HG03060 (cell line): ENCODE measurements around the gene ZDHHC24.
"Not testable (repeated sequence)": the region's sequence is repeated elsewhere in the genome, so short reads cannot be mapped to it uniquely, and the experiment has no call there.

Experiments used
- ATAC-seq: cut with Tn5 transposase; IDR thresholded peaks from one replicate; pipeline ENCODE4 v1.9.1; 2021; ENCODE audit warnings: low read depth, moderate number of reproducible peaks; ENCODE audit not compliant: unreplicated experiment

ZDHHC24 gene

DNA sequence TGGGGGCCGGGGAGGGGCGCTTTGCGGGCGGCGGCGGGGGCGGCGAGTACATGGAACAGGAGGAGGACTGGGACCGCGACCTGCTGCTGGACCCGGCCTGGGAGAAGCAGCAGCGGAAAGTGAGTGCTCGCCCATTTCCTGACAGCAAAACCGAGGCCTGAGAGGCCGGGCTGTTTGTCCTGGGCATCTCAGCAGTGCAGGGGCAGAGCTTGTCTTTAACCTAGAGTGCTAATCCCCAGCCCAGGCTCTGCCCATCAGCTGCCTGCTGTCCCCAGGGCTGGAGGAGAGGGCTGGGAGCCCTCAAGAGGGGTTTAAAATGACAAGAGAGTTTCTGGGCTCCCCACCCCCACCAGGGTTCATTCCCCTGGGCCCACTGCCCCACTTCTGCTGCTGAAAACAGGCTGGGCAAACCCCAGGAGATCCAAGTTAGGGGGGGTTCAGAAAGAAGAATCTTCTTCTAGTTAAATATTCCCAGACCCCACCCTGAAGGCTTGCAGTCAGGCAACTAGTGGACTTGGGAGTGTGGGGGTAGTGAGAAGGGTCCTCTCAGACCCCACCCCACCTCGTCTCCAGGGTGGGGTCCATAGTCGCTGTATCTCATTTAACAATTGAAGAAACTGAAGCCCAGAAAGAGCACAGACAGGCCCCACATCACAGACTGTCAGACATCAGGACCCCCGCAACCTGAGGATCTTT lies 1.3 kb upstream of the ZDHHC24 start:
- ATAC-seq: no peak

DNA sequence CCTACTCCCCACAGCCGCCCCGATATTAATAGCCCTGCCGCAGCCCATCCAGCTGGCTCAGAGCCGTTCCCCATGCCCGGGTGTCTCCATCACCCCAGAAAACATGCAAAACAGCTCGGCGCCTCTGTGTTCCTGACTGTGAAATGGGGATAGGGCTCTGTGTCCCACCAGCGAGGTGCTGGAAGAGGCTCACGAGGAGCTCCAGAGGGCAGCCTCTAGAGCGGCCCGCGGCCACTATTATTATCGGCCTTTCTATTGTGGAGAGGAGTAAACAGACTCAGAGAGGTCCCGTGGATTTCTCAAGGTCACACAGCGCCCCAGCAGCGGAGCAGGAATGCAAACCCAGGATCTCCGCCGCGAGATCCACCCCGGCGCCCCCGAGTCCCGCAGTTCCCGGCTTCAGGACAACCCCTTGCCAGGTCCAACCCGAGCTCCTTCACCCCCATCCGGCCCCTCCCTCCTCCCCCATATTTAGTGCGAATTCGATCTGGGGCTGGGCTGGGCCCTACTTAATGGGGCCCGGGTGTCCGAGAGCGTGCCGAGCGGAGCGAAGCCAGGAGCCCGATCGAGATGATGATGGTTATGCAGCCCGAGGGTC lies 619 bp upstream of the ZDHHC24 start, which contains the start of gene ACTN3:
Gene ACTN3 (plus strand): TSS at position 536 of the 598 bp plus-strand sequence. CDS start 35 bp downstream, at position 571.
- no peak for ATAC-seq

GRCh38 chr11:66544952-66545351 lies 896 bp downstream of the ZDHHC24 start:
- ATAC-seq: not testable (repeated sequence)

DNA sequence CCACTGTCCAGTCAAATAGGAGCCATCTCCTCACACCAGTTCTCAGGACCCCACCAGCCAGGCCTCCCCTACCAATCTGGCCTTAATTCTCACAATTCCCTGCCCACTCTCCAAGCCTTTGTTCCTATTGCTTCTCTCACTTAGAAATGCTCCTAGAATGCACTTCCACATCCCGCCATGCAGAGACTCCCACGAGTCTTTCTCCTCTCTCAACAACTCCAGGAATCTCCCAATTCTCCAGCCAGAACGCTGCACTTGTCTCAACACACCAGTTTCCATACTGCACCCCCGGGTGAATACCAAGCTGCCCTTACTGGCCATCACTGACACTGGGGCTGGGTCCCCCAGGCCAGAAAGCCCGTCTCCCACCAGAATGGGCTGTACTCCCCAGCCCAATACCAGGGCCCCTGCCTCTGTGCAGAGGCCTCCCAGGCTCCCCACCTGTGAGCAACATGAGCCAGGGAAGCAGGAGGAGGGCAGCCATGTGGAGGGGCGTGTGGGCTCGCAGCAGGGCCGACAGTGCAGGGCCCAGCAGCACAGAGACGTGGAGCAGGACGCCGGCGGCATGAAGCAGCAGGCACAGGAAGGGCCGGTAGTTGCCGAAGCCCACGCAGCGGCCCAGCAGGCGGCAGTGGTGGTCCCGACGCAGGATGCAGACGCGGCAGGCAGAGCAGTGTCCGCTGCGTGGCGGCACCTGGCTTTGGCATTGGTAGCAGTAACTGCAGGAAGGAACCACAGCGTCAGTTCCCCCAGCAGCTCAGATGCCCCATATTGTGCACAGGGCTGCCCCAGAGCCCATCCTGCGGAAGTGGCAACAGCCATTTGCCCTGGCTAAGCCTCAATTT lies 2.4 kb downstream of the ZDHHC24 start:
- no peak for ATAC-seq

DNA sequence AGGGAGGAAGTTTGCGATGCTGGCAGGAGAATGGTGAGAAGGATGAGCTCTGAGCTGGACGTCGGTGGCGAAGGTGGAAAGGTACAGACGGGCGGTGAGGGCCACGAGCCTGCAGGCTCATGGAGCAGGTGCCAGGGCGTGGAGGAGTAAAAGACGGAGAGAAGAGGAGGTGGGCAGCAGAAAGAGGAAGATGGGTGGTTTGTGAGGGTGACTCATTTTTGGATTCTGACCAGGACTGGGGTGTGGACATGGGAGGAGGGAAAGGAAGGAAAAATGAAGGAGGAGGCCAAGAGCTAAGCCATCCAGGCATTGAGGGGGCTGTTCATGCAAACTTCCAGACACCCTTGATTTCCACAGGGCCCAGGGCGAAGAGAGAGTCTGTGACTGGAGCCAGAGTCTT lies 3.5 kb downstream of the ZDHHC24 start:
- no peak for ATAC-seq

DNA sequence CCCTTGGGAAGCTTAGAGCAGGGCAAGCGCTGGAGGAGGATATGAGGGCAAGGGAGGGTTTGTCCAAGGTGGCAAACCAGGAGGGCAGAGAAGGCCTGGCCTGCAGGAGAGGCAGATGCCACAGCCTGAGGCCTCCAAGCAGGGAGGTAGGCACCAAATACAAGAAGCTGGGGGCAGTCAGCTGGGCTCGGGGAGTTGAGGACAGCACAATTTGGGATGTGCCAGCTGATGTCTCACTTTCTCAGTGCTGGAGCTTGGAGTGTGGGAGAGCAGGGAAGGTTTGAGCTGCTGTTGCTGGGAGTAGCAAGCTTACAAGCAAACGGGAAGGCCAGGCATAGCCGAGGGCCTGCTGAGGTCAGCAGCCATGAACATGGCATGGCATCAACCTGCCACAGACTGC lies 4.0 kb downstream of the ZDHHC24 start:
- ATAC-seq: no peak

- ATAC-seq: not testable (repeated sequence)
Observed at GRCh38 chr11:66540598-66540997, 5.2 kb downstream of the ZDHHC24 start.

GRCh38 chr11:66539870-66540213 lies 6.0 kb downstream of the ZDHHC24 start:
- no peak for ATAC-seq

DNA sequence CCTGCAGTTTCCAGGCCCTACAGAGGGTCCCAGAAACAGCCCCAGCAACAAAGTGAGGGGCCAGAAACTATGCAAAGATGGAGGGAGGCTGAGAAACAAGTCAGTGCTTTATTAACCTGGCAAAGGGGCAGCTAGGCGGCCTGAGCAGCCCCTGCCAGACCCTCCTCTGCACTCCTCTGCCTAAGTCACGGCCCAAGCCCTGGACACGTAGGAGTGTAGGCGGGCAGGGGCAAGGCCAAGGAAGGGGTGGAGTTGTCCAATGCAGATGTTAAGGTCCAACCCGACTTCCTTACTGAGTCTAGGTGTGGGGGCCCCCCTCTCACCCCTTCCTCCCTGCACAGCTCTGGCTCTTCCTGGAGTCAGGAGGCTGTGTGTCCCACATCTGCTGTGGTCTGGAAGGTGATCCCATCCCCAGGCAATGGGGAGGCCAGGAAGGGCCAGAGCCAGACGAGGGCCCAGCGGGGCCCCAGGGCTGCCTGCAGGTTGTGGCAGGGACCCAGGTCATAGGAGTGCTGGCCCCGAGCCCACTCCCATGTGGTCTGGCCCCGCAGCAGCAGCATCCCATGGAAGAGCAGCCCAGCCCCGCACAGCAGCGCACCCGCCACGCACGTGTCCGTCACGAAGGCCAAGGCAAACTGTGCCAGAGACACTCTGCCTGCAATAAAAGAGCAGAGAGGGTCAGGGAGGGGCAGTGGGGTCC lies 6.5 kb downstream of the ZDHHC24 start:
- no peak for ATAC-seq

DNA sequence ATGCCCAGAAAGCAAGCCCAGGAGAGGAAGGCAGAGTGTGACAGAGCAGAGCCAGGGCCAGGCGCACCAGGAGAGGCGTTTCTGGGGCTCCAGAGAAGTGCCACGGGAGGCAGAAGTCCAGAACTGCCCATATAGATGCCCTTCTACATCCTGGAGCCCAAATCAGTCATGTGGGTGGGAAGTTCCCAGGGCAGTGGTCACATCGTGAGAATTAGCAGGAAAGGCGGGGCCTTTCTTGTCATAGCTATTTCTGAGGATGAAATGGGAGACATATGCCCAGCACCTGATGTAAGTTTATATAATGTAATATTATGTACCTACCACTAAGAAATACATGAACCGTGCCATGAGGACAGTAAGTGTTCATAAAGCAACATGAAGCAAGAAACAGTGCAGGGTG lies 13.1 kb downstream of the ZDHHC24 start:
- no peak for ATAC-seq

DNA sequence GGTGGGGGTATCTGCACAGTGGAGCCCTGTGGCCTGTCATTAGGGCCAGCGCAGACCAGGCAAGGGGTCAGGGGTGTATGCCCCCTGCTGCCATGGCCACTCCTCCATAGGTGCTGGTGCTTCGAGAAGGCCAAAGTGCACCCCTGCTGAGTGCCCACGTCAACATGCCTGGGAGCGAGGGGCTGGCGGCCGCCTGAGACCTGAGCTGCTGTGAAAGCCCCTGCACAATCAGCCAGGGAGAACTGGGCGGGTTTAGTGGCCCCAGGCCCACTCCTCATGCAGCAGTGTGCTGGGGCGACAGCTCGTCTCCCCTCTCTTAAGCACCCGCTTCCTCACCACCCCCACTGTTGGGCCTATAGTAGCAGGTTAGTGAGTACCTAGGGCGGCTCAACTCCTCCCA lies 14.0 kb downstream of the ZDHHC24 start:
- no peak for ATAC-seq

DNA sequence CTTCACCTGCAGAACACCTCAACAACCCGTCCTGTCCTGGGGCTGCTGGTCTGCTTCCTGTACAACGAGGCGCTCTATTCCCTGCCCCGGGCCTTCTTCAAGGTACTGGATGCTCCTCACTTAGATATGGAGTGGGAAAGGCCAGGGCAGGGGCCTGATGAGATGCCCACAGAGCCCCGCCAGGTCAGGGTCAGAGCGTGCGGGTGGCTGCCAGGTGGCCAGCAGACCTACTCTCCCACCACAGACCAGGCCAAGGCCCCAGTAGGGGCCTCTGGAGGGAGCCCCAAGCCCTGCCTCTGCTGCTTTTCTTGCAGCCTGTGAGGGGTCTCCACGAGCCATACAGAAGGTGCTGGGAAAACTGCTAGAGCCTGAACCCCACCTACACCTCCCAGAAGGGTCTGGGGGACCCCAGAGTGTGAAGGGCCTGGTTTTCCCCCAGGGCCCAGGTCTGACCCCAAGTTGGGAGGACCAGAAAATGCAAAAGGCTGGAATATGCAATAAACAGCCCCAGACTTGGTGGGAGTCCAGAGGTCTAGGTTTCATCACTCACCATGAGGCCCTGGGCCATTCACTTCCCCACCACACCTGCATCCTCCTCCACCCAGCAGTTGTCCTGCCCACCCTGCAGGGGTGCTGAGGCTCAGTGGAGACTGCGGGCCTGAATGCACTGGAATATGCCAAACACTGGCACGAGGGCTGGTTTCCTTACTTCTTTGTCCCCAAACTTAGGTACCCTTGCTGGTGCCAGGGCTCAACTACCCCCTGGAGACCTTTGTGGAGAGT lies 14.7 kb downstream of the ZDHHC24 start:
- no peak for ATAC-seq

GRCh38 chr11:66529655-66530054 lies 16.2 kb downstream of the ZDHHC24 start:
- no peak for ATAC-seq

DNA sequence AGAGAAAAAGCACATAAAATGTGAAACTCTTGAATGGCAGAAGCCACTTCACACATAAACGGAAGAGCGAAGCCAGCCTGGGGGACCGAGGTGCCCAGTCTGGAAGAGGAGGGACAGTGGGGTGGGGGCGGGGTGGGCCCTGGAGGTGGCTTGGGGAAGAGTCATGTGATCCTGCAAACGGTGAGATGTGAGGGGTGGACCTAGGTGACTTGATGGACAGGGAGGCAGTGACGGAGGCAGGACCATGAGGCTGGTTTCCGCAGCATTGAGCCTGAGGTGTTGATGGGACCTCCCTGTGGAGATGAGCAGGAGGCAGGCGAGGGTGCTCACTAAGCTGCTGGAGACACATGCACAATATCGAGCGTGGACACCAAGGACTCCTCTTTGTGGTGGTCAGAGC lies 16.8 kb downstream of the ZDHHC24 start:
- ATAC-seq: no peak

DNA sequence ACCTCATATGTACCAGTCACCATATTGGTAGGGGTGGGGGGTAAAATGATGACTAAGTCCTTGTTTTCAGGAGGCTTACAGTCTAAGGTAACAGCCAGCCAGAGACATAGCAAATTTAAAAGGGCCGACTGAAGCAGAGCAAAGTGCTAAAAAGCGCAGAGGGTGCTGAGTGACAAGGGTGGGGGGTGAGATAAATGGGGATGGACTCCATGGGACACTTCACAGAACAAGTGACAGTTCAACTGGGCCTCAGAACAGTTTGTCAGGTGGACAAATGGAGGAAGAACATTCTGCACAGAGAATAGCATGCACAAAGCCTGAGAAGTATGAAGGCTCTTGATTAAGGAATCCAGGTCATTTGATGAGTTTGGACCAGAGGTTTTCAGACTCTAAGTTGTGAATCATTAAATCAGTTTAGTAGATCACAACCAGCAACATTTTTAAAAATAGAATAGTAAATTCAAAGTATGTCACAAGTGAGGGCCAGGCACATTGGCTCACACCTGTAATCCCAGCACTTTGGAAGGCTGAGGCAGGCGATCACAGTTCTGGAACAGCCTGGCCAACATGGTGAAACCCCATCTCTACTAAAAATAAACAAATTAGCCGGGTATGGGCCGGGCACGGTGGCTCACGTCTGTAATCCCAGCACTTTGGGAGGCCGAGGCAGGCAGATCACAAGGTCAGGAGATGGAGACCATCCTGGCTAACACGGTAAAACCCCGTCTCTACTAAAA lies 21.4 kb downstream of the ZDHHC24 start:
- ATAC-seq: no peak

DNA sequence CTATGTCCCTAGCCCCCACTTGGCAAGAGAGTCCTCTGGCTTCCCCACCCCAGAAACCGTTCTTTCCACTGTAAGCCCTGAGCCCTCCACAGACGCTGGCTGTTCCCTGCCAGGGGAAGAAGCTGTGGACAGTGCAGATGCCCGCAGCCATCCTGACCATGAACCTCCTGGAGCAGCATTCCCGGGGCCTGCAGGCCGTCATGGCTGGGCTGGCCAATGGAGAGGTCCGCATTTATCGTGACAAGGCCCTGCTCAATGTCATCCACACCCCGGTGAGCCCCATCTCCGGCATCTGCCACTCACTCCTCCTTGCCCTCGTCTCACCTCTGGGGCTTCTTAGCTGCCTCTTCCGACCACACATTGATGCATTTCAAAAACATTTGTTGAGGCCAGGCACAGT lies 22.2 kb downstream of the ZDHHC24 start:
- ATAC-seq: no peak

DNA sequence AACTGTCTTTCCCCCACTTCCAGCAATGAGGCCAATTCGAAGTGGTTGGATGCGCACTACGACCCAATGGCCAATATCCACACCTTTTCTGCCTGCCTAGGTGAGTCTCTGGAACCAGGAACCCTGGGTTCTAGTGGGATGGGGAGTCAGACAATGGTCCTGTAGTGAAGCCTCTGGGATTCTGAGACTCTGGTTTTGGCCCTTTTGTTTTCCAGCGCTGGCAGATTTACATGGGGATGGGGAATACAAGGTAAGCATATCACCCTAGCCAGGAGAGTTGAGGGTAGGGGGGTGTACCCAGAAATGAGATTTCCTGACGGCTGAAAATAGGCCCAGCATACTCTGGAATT lies 34.9 kb downstream of the ZDHHC24 start:
- ATAC-seq: no peak

DNA sequence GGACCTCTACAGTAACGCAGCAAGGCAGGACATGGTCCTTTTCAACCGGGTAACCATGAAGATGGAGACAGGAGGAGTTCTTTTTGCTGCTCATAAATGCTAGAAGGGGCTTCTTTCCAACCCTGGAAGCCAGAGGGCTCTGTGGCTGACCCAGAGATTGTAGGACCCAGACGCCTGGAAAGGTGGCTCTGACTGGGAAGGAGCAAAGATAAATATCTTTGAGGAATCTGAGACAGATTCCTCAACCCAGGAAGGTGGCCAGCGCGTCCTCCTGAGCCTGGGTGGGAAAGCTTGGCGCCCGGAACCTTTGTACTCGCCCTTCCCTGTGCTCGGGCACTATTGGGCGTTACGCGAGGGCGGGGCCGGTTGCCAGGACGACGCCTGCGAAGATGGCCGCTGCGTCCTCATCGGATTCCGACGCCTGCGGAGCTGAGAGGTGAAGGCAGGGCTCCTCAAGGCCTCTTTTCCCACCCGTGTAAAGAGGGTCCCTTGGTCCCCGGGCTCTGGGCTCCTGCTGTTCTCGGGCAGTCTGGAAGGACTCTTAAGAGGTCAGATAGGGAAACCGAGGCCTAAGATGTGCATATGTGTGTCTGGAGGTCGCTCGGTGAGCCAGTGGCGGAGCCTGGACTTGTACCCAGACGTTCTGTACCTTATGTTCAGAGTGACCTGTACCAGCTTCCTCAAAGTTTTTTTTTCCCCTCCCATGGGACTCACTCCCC lies 35.4 kb downstream of the ZDHHC24 start, which contains the start of gene BBS1:
Gene BBS1 (plus strand): TSS at position 365 of the 719 bp plus-strand sequence. CDS start 25 bp downstream, at position 390.
- peak; percentile 64 for ATAC-seq

DNA sequence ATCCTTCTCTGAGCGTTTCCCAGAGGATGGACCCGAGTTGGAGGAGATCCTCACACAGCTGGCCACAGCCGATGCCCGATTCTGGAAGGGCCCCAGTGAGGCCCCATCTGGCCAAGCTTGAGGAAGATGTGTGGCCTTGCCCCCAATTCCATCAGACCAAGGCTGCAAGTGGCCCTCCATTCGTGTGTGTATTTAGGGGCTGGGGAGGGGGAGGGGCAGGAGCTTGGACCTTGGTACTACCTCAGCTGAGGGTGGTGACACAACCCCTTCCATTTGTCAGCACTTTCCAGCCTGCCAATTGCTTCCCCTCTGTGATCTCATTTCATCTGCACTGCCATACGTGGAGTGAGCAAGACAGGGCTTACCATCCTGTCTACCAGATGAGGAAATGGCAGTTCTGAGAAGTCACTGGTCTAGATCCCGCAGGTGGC lies 36.7 kb downstream of the ZDHHC24 start:
- ATAC-seq: no peak
